Fibroblast of skin of right biceps (primary cell): ENCODE results near the gene TSTD2.
"Not testable (repeated sequence)": the region's sequence is repeated elsewhere in the genome, so short reads cannot be mapped to it uniquely, and the experiment has no call there.

Source experiments
- DNase-seq: peaks from one replicate; pipeline ENCODE4 v3.0.0-alpha.2; 2013

TSTD2 gene

DNA sequence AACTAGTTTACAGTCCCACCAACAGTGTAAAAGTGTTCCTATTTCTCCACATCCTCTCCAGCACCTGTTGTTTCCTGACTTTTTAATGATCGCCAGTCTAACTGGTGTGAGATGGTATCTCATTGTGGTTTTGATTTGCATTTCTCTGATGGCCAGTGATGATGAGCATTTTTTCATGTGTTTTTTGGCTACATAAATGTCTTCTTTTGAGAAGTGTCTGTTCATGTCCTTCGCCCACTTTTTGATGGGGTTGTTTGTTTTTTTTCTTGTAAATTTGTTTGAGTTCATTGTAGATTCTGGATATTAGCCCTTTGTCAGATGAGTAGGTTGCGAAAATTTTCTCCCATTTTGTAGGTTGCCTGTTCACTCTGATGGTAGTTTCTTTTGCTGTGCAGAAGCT, 51.6 kb downstream of the TSTD2 start:
- DNase-seq, result not testable (repeated sequence)

DNA sequence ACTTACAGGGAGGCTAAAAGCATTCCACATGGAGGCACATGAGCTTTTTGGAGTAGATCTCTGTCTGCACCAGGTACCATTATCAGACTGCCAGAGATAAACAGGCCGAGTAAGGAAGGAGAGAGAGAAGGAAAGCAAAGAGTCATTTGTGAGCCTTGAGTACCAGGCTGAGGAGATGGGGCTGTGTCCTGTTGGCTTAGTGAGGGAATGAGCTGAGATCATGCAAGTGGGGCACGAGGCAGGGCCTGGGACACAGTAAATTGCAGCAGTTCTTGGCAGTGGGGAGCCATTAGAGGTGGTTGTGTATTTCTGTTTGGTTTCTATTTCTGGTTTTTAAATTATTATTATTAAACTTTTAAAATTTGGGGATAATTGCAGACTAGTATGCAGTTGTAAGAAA, 53.3 kb downstream of the TSTD2 start:
- DNase-seq, result no peak

DNA sequence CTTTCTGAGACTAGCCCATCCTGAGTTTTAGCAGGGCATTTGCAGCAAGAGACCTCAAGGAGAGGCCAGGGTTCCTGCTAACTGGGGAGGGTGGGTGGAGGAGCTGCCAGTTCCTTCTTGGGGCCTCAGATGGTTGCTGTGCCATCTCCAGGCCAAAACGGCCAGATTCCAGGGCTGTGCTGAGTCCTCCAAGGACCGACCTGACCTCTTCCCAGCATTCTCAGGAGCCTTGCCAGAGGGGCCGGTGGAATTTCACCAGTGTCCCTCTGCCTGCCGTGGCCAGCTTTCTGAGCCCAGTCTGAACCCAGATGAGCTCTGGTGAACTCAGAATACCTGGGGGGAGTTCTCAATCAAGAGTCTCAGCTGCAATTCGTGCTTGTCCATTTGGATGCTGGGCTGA, 54.3 kb downstream of the TSTD2 start:
- DNase-seq, result no peak

DNA sequence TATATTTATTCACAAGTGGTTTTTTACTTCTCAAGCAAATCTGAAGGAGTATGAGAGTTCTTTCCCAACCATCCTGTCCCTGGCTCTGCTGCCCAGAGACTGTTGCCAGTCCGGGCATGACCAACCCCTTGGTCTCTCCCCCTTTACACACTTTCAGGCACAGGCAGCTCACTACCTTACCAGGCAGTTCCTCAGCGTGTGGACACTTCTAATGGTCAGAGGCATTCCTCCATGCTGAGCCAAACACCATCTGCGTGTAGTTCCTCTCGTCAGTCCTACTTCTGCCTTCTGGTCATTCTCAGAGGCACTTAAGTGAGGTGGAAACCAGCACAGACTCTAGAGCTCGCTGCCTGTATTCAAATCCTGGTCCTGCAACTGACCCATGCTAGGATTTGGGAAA, 56.1 kb downstream of the TSTD2 start:
- DNase-seq, result no peak

DNA sequence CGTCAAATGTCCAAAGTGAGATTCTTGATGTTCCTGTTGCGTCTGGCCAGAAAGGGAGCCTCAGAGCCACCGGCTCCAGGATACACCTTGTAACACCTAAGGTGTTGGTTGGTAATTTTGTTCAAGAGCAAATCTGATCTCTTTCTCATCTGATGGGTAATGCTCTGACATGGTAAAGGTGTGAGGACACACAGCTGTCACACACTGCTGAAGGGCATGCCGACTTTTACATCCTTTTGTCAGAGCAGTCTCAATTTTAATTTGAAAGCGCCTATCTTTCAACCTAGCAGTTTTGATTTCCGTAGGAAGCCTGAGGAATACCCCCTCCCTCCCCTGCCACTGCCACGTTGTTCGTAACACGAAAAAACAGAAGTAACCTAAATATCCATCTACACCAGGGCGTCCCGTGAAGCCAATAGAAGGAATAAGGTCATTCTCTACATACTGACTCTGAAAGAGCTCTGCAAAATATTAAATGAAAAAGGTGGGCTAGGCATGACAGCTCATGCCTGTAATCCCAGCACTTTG, 57.4 kb downstream of the TSTD2 start:
- no peak for DNase-seq

DNA sequence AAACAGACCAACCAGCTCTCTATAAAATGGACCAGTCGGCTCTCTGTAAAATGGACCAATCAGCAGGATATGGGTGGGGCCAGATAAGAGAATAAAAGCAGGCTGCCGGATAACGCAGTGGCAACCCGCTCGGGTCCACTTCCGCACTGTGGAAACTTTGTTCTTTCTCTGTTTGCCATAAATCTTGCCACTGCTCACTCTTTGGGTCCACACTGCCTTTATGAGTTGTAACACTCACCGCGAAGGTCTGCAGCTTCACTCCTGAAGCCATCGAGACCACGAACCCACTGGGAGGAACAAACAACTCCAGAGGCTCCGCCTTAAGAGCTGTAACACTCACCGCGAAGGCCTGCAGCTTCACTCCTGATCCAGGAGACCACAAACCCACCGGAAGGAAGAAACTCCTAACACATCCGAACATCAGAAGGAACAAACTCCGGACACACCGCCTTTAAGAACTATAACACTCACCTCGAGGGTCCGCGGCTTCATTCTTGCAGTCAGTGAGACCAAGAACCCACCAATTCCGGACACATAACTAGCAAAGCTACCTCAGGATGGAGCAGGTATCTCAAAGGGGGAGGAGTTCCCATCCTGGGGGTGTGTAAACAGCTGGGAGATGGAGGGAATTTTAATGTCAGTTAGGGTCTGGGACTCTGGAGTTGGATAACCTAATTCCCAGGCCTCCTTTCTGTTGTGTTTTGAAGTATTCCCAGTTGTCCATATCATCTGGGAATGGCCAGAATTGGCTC, 58.1 kb downstream of the TSTD2 start:
- DNase-seq, result not testable (repeated sequence)

DNA sequence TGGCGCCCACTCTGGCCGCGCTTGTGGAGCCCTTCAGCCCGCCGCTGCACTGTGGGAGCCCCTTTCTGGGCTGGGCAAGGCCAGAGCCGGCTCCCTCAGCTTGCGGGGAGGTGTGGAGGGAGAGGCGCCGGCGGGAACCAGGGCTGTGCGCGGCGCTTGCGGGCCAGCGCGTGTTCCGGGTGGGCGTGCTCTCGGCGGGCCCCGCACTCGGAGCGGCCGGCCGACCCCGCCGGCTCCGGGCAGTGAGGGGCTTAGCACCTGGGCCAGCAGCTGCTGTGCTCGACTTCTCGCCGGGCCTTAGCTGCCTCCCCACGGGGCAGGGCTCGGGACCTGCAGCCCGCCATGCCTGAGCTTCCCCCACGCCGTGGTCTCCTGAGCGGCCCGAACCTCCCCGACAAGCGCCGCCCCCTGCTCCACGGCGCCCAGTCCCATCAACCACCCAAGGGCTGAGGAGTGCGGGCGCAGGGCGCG, 59.0 kb downstream of the TSTD2 start:
- not testable (repeated sequence) for DNase-seq

DNA sequence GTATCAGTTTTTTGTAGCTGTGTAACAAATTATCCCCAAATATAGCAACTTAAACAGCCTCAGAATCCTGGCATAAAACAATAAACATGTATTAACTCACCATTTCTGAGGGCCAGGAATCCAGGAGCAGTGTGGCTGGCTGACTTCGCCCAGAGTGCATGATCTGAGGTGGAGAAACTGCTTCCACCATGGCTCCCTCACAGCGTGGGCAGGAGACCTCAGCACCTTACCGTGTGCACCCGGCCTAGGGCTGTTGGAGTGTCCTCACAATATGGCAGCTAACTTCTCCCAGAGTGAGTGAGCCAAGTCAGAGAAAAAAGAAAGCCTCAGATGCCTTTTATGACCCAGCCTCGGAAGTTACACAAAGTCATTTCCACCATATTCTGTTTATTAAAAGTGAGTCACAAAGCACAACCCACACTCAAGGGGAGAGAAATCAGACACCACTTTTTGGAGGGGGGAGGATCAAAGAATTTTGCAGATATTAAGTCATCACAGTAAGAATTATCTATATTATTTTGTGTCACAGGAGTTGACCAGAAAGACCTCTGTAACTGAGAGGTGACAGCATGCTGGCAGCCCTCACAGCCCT, 59.6 kb downstream of the TSTD2 start:
- DNase-seq, result peak; percentile 7

DNA sequence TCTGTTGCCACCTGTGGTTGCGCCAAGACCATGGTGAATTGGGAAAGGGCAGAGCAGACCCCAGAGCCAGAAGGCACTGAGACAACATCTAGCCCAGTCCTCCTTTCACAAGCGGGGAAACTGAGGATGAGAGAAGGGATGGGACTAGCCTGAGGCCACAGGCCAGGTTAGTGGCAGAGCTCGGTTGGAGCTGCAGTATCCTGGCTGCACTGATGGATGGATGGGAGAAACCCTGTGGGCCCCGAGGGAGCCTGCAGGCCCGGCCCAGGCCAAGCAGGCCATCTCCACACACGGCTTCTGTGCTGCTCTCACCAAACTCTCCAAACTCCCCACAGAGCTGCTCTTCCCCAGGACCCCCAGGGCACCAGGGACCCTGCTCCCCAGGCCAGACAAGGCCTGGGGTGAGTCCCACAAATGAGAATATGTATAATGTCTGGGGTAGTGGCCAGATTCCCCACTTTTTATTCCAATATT, 60.2 kb downstream of the TSTD2 start:
- no peak for DNase-seq

DNA sequence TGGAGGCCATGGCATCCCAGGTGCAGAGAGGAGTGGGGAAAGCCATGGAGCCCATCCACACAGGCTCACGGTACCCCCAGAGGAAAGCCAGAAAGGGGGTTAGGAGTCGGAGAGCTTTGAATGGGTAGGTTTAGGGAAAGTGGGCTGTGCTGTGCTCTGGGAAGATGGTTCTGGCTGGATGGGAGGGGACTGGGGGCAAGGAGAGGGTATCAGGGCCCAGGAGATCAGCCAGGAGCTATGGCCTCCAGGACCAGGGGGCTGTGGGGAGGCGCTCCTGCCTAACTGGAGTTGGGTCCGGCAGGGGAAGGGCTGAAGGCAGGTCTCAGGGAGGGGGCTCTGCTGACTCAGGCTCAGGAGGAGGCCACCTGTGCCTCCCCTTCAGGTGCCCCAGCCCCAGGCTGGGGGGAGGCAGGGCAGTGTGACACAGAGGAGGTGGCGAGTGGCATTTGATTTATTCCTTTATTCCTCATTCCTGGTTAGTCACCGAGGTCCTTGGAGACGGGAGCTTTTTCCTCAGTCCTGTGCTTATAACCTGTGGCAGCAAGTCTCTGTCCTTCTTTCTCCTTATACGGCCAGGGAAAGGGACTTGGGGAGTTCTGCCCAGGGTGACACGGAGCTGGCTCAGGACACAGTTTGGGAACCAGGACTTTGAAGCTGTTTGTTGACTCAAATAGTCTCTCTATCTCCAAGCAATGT, 60.8 kb downstream of the TSTD2 start:
- DNase-seq, result no peak

DNA sequence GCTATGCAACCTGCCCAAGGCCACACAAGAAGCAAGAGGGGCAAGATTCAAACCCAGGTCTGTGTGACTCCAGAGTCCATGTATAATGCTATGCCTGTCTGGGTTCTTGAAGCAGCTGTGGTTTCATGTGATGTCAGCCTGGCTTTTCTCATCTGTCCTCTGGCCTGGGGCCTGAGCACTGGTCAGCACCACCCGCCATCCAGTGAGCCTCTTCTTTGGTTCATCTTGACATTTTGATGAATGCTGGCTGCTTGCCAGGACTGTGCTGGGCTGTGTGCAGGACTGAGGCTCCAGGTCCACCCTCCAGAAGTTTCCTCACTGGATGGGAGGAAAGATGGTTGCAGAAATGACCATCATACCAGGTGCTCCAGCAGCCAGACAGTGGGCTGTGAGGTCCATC, 61.5 kb downstream of the TSTD2 start:
- no peak for DNase-seq

DNA sequence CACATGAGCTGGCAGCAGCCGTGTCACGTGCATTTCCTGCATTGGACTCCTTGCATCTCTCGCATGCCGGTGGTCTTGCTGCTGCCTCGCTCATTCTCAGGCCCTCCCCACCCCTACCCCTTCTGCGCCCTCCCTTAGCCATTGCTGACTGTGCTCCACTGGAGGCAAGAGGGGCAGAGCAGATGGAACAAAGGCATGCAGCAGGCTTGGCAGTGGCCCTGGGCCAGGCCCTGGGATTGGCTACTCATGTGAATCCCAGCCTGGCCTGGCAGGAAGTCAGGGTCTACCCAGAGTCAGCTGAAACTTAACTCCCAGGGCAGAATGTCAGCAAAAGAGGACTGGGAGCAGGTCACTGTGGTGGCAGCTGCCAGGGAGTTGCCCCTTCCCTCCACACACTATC, 62.3 kb downstream of the TSTD2 start:
- DNase-seq, result no peak

DNA sequence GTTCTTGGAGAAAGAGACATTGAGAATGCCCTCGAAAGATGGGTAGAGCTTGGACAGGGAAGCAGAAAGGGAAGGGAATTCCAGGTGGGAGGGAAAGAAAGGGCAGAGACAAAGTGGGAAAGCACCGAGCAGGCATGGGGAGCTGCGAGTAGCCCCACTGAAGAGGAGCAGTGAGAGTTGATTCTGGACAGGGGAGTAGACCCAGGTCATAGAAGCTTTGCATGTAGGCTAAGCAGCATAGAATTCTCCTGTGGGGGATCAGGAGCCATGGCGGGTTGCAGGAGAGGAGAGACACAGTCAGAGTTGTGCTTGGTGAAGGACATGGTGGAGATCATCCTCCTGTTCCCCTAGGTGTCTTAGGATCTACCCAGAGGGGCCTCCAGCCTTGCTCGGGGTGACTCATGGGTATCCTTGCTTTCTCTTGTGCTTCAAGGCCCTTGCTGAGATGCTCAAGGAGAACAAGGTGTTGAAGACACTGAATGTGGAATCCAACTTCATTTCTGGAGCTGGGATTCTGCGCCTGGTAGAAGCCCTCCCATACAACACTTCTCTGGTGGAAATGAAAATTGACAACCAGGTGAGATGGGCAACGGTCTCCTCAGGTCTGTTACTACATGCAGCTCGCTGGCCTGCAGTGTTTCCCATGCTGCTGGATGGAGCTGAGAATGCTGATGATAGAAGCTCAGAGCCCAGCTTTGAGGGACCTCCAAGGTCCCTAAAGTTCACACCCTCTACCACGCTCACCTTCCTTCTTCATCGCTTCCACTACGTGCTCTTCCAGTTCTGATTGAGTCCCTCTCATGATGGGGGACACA, 64.5 kb downstream of the TSTD2 start:
- no peak for DNase-seq

DNA sequence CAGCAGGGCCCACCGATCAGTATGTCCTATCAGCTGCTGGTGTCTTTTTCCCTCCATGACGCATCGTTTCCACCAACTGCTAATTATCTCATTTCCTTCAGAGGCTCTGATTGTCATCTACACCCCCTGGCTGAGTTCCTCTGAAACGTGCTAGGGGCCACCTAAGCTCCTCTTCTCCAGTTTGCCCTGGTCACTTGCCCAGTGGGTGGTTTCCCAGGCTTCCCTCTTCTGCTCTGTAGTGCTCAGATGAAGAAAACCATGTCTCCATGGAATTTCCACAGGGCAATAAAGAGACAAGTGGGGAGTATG, 65.3 kb downstream of the TSTD2 start:
- DNase-seq, result no peak

DNA sequence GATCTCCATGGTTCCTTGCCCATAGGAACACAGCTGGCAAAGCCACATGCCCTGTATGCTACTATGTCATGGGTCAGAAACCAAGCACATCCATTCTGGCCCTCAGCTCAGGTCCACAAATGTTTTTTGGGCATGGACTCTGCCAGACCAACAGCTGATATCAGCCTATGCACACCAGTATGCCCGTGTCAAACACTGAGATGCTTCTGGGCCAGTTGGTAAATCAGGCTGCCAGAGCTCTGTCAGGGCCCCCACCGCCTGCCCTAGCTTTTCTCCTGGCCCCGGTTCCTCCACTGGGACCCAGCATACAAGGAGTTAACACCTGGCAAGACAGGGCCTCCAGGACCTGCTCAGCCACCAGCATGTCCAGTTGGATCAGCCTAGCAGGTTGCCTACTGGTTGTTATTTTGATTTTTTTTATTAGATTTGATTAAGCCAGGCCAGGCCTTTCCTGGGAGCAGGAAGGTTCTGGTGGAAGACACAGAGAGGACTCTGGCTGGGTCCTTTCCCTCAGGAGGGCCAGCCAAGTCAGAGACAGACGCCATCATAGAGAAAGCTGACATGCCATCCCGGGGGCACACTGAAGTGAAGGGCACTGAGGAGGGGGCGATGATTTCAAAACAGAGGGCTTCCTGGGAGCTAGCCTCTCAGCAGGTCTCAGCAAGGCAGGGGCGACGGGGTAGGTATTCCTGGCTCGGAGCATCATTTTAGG, 65.8 kb downstream of the TSTD2 start:
- DNase-seq, result no peak

DNA sequence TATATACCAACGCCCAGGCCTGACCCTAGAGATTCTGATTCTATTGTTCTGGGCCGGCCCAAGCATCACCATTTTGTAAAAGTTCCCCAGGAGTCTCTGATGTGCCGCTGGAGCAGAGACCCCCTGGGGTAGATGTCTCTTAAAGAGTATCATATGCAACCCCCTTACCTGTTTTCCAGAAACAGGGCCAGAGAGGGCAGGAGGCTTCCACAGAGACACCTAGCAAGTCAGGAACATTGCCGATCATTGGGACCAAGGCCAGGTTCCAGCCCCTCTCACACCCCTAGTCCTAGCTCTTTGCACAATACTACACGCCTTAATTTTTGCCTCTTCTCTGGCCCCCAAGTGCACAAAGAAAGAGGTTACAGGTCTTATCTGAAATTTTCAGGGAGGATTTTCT, 67.9 kb downstream of the TSTD2 start:
- no peak for DNase-seq

DNA sequence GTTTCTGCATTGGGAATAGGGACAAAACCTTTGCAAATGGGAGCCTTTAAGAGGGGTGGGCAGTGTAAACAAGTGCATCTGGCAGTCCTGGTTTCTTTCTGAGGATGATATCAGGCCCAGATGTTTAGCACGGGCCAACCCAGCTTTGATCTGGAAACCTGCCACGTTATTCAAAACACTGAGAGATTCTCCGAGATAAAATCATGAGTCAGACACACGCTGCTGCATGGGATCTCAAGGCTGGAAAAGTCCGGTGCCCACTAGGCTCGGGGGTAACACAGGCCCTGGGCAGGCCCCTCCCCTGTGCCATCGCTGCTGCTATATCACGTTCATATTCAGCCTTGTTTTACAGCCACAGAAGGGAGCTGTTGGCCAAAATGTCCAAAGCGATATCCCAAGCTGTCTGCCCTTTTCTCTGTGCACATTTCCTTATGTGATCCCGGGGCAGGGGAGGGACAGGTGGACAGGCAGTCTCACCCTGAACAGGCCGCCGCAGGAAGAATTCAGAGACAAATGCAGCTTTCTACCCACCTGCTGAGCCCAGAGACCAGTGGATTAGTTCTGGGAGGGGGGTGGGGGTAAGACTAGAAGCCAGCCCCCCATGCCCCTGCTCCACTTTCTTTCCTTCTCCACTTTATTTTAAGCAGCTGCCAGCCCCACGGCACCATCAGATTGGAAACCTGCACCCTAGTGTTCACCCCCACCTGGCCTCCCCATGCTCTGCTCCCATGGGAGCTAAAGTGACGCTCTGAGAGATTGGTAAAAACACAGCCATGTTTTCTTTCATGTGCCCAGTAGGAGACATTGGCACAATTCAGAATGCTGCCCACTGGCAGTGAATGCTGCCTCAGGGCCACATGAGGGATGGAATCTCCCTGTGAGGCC, 68.6 kb downstream of the TSTD2 start:
- peak; percentile 34 for DNase-seq

DNA sequence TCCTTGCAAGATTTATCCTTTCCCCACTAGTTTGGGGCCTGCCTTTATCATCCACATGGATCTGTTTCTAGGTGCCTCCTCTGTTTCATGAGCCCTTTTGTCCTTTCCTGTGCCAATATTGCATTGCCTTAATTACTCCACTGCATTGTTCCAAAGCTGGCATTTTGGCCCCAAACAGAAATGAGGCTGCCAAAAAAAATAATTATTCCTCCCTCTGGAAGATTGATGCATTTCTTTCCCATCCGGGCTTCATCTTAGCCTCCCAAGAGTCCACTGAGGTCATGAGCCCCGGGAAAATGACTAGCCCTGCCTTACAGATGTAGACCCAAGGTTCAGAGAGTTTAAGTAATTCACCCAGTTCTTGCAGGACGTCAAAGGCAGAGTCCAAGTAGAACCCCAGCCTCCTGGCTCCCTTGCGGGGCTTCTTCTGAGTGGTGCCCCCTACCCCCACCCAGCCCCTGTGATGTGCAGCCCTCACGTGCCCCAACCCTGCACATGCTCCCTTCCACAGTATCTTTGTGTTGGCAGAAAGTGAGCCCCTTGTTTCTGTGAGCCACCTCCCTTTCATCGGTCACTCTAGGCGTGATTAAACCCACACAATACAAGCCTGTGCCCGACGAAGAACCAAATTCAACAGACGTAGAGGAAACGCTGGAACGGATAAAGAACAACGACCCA, 69.6 kb downstream of the TSTD2 start:
- no peak for DNase-seq

DNA sequence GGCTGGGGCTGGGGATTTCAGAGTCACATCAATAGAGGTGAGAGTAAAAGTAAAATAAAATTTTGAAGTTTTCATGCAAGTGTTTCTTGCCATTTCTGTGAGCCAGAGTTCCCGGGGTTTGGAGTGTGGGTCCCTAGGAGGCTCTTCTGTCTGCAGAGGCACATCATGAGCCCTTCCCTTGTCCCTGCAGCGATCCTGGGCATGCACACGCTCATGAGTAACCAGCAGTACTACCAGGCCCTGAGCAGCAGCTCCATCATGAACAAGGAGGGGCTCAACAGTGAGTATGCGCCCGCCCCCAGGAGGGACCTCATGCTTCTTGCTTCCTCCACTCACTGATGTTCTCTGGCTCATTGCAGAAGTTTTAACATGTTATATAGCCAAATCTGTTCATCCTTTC, 70.6 kb downstream of the TSTD2 start:
- no peak for DNase-seq

DNA sequence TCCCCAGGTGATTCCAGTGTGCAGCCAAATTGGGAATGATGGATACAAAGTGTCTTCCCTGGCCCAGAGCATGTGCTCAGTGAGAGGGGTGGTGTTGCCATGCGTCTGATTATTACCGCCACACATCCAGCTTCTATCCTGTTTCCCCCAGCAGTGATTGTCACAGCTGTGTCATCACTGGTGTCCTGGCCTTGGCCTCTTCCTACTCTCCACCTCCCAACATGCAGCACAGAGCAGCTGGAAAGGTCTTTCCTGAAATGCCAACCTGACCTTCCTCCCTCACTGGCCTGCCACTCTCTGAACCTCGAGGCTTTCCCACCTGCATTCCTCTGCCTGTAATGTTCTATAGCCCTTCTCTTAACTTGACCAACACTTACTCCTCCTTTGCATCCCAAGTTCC, 71.7 kb downstream of the TSTD2 start:
- no peak for DNase-seq

DNA sequence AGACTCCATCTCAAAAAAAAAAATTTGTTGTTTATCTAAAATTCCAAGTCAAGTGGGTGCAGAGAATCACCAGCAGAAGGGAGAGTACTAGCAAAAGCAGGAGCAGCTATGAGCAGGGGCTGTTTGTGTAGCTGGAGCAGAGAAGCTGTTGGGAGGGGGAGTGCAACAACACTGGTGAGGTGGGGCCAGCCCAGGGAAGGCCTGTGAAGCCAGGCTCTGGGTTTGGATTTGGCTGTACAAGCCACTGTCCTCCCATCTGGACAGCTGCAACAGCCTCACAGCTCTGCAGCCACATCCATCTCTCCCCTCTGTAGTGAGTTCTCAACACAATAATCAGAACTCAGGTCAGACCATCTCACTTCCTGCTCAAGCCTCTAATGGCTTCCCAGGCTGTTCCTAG, 72.3 kb downstream of the TSTD2 start:
- DNase-seq, result no peak
